ENCODE measurements around the gene ZRANB1.

The ZRANB1 gene

GRCh38 chr10:125037145-125037877 is 95.4 kb downstream of the ZRANB1 start:
- no peak for DNase-seq (ENCODE audit: low read depth)

Data from stimulated activated CD8-positive, alpha-beta memory T cell treated with anti-CD3 and anti-CD28 coated beads, Interleukin-12 subunit alpha, Interleukin-12 subunit beta, amount 100 ng/mL, for 4 hours (primary cell).